LoVo (cell line): ENCODE measurements around the gene C17orf113.
"Not testable (repeated sequence)": the region's sequence is repeated elsewhere in the genome, so short reads cannot be mapped to it uniquely, and the experiment has no call there.

ENCODE experiments used
- DNase-seq: peaks from one replicate; pipeline ENCODE4 v3.0.0-alpha.2; 2016; ENCODE audit warnings: low spot score

C17orf113 gene

GRCh38 chr17:42042598-42043319, 7.6 kb downstream of the C17orf113 start:
- DNase-seq = no peak

DNA sequence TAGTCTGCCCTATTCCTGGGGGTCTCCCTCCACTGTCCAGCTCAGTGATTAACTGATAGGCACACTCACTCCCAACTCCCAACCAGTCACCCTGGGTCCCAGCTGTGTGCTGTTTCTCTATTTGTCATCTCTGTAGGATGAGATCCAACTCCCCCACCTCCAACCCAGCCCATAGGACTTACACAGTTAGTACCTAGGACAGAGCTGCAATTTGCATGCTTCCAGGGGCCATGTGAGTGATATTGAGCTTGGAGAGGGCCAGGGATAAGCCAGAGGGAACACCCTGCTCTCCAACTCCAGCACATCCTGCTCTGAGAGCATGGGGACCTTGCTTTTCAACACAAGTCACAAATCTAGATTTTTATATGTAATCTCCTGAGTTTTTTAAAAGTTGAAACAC, 8.8 kb downstream of the C17orf113 start:
- no peak for DNase-seq

DNA sequence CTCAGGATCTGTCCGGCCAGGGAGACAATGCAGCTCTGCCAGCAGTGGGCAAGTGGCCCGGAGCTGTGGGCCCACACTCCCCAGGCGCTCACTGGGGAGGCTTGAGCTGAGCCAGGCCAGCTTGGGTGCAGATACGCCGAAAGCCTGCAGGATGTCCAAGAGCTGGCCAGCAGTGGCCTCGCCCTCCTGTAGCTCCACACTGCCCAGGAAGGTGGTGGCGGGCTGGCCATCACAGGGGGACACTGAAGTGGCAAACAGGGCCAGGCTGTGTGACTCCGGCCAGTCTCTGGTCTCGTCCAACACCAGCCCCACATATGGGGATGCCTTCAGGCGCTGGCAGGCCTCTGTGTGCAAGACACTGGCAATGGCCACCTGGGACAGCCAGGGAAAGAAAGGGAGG, 9.6 kb downstream of the C17orf113 start:
- DNase-seq = no peak

DNA sequence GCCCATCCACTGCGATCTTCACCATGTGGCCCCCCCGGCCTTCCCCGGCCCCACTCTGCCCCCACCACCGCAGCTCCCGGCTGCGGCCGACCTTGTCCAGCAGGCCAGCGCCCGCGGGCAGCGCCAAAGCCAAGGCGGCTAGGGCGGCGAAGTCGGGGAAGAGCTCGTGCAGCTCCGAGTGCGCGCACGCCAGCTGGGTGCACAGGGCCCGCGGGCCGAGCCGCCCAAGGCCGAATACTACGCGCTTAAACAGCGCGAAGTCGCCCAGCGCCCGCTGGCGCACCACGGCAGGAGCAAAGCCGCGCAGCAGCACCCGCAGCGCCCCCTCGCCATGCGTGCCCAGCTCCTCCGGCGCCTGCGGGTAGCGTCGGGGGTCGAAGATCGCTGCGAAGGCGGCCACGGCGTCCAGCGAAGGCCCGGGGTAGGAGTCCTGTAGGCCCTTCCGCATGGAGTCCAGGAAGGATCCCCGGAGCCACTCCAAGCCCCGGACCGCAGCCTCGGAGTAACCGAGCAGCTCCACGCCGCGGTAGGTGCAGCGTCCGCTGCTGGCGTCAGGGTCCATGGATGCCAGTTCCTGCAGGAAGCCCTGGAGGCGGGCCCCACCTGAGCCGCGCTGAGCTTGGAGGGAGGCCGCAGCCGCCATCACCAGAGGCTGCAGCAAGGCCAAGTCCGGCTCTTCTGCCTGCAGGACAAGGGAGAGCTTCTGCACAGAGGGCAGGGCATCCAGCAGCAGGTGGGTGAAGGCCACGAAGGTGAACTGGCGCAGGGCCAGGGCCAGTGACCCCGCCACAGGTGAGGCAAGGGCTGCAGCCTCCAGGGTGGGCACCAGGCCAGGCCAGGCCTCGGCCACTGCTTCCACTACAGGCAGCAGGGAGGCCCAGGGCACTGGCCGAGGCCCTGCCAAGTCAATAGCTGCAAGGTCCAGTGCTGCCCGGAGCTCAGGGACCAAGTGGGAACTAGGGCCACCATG, 10.3 kb downstream of the C17orf113 start:
- DNase-seq = no peak

DNA sequence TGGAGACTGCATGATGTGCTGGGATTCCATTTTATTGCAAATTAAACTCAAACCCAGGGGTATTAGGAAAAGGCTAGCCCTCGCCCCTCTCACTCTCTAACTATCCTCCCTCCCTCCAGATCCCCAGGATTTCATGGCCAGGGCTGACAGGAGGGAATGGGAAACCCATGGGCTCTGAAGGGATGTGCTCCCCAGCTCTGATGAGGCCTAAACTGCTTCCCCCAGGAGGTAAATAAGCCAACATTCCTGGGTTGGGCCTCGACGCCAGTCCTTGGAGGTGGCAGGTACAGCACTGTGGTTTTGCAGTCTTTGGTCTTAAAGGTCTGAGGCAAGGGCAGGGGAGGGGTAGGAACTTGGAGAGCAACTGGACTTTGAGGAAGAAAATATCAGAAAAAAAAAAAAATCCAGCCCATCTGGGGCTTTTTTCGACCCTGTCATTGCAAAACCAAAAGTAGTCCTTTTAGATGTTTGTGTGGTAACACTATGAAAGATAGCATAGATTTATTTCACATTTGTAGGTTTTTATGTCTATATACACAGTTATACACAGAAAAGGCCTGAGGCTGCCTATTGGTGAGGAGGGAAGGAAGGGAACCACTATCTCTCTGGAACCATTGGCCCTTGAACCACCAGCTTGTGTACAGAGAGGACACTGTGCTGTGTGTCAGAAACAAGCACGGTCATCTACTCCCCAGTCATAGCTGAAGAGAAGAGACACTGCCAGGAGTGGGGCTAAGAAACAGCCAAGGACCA, 12.0 kb downstream of the C17orf113 start:
- DNase-seq = no peak

- no peak for DNase-seq
Observed at GRCh38 chr17:42034059-42034458, 16.3 kb downstream of the C17orf113 start.

DNA sequence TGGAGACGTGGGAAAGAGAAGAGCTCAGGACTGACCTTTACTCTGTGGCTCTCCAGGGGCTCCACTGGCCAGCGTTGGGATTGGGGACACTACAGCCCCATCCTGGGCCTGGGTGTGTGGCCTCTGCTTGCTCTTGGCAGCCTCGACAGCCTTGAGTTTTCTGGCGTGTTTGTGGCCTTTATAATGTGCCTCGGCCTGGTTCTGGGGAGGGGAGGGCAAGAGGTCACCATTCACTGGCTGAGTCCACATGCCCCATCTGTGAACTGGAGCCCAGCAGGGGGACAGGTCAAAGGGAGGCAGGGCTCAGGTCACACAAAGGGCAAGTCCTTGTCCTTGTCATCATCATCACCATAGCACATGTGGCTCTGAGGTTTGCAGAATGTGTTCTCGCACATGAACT, 18.8 kb downstream of the C17orf113 start:
- DNase-seq = no peak

GRCh38 chr17:42028791-42029127, 21.6 kb downstream of the C17orf113 start:
- no peak for DNase-seq

GRCh38 chr17:42027961-42028790, 22.2 kb downstream of the C17orf113 start:
- no peak for DNase-seq

- DNase-seq = no peak
Observed at GRCh38 chr17:42027590-42027889, 22.9 kb downstream of the C17orf113 start.

DNA sequence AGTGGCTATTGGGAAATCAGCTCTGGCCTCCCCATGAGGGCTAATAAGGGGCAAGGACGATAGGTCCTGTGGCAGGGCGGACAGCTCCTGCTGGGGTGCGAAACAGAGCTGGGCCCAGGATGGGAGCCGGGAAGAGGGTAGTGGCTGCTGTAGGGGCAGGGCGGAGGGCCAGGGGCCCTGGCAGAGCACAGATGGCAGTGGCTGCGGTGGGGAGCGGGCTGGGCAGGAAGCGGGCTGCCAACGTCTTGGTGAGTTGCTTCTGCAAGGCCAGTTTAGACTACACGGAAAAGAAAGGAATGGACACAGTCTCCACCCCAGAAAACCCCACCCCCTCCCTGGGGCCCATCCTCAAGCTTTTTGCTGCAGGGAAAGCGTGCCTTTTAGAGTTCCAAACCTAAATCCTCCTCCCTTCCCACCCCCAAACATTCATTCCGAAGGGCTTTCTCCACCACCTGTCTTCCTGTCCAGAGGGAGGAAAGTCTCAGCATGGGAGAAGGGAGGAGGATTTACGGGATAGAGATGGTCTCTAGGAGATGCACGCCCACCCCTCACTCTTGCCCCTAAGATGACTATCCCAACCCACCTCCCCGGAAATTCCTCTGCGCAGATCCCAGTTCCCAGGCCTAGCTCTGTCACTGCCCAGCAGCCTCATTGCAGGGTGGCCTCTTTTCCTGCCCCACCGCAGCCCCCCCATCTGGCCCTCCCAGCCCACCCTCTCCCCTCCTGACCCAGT, 23.4 kb downstream of the C17orf113 start:
- no peak for DNase-seq

- no peak for DNase-seq
Observed at GRCh38 chr17:42025936-42026335, 24.5 kb downstream of the C17orf113 start.

GRCh38 chr17:42025191-42025579, 25.2 kb downstream of the C17orf113 start:
- no peak for DNase-seq

DNA sequence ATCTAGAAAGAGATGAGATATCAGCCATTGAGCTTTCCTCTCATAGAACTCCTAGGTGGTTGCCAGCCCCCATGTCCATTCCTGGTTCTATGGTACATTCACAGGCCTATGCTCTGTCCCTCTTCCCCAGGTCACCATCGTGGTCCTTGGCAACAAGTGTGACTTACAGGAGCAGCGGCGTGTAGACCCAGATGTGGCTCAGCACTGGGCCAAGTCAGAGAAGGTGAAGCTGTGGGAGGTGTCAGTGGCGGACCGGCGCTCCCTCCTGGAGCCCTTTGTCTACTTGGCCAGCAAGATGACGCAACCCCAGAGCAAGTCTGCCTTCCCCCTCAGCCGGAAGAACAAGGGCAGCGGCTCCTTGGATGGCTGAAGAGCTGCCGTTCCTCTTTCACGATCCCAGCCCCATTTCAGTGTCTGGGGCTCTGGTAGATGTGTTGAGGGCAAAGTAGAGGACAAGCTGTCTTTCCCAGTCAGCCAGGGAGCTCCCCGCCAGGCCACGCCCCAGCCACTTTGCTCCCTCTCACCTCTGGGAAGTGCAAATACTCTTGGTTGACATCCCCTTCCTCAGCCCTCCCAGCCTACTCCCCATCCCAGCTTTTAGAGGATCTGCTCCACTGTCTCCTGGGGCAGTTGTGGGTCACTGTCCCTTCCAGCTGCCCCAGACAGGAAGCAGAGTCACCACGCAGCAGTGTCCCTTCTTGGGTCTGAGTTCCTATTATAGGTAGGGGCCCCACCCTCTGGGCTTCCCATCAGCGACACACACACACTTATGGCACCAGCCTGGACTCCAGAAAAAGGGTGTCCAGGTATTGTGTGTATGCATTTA, 26.7 kb downstream of the C17orf113 start:
- DNase-seq = no peak

- not testable (repeated sequence) for DNase-seq
Observed at GRCh38 chr17:42020845-42021244, 29.6 kb downstream of the C17orf113 start.

DNA sequence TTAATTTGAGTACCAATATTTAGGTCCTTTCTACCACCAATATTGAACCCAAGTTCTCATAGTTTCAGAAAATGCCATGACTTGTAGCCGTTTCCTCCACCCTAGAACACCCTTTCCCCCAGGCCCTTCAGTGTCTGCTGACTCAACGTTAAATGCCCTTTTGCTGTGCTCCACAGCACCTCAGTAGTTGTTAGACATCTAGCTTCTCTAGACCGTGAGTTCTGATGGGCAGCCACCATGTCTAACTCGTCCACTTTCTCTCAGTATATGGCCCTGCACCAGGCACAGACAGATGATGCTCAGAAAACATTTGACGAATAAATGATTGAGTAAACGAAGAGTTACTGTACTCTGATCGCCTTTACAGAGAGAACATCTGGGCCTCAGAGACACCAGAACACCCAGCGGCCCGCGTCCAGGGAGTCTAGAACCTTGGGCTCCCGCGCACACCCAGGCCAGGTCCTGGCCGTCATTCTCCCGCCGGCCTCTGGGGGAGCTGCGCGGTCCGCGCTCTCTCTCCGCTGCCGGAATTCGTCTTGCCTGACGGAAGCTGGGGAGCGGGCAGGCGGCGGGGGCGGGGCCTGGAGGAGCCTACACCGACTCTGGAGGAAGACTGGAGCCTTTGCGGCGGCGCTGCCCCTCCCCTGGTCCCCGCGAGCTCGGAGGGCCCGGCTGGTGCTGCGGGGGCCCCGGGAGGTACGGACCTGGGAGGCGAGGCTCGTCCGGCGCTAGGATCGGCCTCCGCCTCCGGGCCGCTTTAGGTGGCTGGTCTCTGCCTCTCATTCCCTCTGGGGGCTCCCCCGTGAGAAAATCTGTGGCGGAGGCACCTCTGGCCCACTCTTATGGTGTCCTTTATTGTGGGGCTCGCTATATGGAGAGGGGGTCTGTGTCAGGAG, 30.6 kb downstream of the C17orf113 start, which contains the start of gene NKIRAS2:
Gene NKIRAS2 (plus strand): TSS at position 582 of the 896 bp plus-strand sequence. CDS start 1,488 bp downstream, outside the sequence.
- peak; percentile 92 for DNase-seq

- DNase-seq = no peak
Observed at GRCh38 chr17:42018988-42019387, 31.4 kb downstream of the C17orf113 start.

DNA sequence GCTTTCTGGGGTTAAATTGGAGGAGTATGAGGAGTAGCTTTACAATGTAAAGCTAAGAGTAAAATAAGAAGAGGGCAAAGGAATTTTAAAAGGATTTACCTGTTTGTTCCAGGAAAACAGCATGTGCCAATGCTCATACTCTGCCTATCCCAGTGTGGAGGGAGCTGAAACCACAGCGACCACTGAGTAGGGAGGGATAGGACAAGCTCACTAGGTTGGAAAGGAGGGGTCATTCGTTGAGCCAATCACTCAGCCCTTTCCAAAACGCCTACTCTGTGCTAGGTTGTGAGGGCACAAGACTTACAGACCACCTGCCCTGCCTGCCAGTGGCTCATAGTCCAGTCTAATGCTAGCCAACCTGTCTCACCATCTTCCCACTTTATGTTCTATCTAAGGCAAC, 32.1 kb downstream of the C17orf113 start:
- DNase-seq = peak; percentile 32

DNA sequence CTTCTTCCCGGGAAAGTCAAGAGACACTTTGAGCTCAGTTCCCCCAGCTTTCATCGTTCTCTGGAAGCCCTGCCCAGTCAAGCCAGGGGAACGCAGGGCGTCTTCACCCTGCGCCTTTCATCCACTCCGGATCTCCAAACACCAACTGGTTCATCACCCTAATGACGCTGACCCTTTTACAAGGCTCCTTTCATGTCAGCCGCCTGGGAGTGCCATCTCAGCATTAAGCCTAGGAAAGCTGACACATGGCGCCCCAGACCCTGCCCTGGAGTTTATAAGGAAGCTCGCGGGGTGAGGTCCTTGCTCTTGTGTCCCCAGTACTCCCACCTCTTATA, 32.6 kb downstream of the C17orf113 start:
- peak; percentile 85 for DNase-seq
